AG09309 (cell line): ENCODE measurements around the gene DROSHA.

ENCODE experiments used
- DNase-seq: peaks from one replicate; pipeline ENCODE4 v3.0.0-alpha.2; 2010; ENCODE audit warnings: low read depth
- H3K4me3 ChIP-seq: 2 replicates; pipeline ENCODE4 v1.5.1; 2011; ENCODE audit warnings: mild to moderate bottlenecking, low read depth, low read length, moderate library complexity; ENCODE audit not compliant: control insufficient read depth
- TF ChIP-seq, protein P1 (sequence below): IDR thresholded peaks from 2 replicates; pipeline ENCODE4 v1.5.1; 2011; ENCODE audit warnings: mild to moderate bottlenecking, low read depth, low read length, inconsistent platforms; ENCODE audit not compliant: insufficient read depth, control insufficient read depth; ENCODE audit errors: missing control alignments

DROSHA gene

DNA sequence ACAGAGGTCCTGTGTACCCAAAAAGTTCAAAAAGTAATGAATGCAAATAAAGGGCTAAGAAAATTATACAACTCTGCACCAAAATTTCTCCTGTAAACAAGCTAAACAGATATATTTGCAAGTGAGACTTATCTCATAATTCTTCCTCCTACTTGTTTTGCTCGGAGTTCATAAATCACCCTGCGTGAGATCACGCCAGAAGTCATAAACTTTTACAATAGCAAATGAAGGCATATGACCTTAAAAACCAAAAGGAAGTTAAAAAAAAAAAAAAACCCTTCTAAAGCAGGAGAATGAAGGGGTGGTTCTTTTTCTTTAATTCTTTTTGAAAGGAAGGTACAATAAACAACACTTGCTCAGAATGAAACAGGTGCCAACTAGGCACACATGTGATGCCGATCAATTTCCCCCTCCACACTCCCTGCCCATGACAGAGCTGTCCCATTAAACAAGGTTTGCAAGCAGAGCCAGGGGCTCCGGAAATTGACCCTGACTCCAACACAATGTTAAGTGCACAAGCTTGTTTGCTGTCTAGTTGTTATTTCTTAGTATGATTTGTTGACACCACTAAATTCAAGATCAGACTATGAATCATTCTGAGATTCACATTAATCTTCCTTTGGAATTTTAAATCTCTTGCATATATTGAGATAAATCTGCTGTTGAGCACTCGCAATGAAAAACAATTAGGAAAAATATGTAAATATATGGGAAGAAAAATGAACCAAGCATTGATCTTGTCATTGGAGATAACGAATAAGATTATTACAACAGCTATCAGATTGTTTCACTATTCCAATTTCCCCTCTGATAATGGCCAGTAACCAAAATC is 46.3 kb downstream of the DROSHA start:
- no peak for DNase-seq
- TF ChIP-seq, protein P1, sequence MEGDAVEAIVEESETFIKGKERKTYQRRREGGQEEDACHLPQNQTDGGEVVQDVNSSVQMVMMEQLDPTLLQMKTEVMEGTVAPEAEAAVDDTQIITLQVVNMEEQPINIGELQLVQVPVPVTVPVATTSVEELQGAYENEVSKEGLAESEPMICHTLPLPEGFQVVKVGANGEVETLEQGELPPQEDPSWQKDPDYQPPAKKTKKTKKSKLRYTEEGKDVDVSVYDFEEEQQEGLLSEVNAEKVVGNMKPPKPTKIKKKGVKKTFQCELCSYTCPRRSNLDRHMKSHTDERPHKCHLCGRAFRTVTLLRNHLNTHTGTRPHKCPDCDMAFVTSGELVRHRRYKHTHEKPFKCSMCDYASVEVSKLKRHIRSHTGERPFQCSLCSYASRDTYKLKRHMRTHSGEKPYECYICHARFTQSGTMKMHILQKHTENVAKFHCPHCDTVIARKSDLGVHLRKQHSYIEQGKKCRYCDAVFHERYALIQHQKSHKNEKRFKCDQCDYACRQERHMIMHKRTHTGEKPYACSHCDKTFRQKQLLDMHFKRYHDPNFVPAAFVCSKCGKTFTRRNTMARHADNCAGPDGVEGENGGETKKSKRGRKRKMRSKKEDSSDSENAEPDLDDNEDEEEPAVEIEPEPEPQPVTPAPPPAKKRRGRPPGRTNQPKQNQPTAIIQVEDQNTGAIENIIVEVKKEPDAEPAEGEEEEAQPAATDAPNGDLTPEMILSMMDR: no peak
- no peak overlapping the region for H3K4me3 ChIP-seq

DNA sequence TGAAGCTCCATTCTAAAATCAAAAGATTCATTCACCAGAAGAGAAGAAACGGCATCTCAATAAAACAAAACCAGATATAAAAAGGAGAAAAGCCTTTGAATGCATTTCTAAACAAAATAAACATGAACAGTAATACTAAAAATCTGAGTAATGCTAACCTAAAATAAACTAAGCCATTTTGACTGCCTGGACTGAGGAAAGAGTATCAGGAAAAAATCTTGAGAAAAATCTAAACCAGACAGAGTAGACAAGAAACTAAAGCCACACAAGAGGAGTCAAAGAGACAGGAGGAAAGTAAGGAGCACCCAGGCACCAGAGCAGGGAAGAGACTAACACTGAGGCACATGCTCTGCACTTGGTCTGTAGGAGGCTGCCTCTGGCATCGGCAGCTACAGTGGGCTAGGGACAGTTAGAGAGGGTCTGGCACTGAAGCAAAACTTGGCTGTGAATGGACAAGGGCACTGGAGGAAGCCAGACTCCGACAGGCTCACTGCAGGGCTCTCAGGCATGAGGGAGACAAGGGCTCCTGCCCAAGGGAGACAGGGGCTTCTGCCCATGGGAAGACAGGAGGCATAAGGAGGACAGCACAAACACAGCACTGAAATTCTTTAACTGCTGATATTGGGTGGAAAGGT is 50.2 kb downstream of the DROSHA start:
- no peak for DNase-seq
- no peak overlapping the region for H3K4me3 ChIP-seq
- TF ChIP-seq, protein P1: no peak

DNA sequence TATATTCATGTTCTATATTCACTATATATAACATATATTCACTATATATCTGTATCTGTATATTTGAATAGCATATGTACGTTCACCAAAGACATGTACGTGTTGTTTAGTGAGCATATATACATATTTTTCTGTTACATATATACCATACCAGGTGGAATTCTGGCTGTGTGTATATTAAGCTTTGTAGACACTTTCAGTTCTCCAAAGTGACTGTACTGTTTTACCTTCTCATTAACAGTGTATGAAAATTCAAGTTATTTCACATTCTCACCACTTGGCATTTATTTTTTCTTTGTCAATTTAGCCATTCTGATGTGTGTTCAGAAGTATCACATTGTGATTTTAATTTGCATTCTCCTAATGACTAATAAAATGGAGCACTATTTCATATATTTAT is 52.2 kb downstream of the DROSHA start:
- DNase-seq: no peak
- TF ChIP-seq, protein P1: no peak
- H3K4me3 ChIP-seq: no peak overlapping the region

DNA sequence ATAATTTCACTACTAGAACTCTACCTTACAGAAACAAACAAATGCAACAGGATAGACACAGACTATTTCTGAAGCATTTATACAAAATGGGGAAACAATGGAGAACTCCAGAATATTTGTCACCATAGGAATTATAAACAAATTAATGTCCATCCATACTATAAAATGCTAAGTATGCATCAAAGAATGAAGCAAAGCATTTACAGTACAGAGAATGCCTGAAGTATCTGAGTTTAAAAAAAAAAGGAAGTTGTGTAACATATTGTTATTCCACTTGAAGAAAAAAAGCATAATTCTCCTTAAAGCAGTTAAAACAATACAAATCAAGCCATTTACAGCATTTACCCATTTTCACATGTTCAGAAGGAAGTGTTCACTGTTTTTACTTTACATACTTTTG is 53.0 kb downstream of the DROSHA start:
- TF ChIP-seq, protein P1: no peak
- no peak overlapping the region for H3K4me3 ChIP-seq
- no peak for DNase-seq

DNA sequence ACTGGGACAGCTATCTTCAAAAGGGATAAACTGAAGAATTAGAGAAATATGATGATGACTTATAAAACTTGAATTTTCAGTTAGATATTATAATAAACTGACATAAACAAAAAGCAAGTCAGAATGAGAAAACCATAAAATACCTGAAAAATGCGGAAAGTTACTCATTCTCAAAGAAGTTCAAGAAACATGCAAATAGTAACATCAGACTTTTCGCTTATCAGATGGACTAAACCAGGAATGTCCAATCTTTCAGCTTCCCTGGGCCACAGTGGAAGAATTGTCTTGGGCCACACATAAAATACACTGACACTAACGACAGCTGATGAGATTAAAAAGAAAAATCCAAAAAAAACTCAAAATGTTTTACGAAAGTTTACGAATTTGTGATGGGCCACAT is 53.9 kb downstream of the DROSHA start:
- no peak overlapping the region for H3K4me3 ChIP-seq
- TF ChIP-seq, protein P1: no peak
- no peak for DNase-seq

DNA sequence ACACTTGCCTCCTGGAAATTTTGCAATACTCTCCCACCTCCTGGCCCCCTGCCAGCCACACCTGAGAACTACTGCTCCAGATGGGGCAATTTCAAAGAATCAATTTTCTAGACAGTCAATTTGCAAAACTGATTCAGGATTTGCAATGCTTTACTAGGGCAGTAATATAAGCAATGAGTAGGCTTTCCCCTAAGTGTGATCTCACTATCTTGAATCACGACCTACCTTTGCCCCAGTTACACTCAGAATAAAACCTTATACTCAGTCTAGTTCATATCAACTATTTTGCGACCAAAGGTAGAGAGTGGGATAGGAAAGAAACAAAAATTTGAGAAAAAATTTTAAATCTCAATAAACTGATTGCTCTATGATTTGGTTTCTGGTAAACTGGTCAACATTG is 54.4 kb downstream of the DROSHA start:
- H3K4me3 ChIP-seq: no peak overlapping the region
- TF ChIP-seq, protein P1: no peak
- no peak for DNase-seq
